CD14-positive monocyte (primary cell): ENCODE data around the gene ATP4A. TPM values are rescaled to one million over a fixed set of nuclear protein-coding genes. Genes with fewer than 3 reads are reported as not detected.
A peak's percentile ranks its signal among the peaks of the same experiment; 100 is the strongest.

Source experiments
- DNase-seq, 3 donors: peaks; one replicate each; pipeline ENCODE4 v3.0.0-alpha.2; 2011 to 2022
- H2AFZ ChIP-seq: 2 replicates; pipeline ENCODE4 v1.6.0; 2012; ENCODE audit warnings: mild to moderate bottlenecking, low read depth, low read length, inconsistent platforms; ENCODE audit not compliant: insufficient read depth, poor library complexity, severe bottlenecking
- H3K27ac ChIP-seq, 2 donors: 1 replicate in 1 of 2; 2 replicates in 1 of 2; pipeline ENCODE4 v1.5.1; 2012 to 2013; ENCODE audit warnings: low read length in 2 of 2, control low read depth in 1 of 2, inconsistent platforms in 1 of 2, low read depth in 1 of 2, mild to moderate bottlenecking in 1 of 2
- H3K27me3 ChIP-seq, 2 donors: one replicate each; pipeline versions ENCODE4 v1.6.0 to v1.6.1; 2011 to 2013; ENCODE audit warnings: low read length in 2 of 2; ENCODE audit not compliant: control insufficient read depth in 2 of 2, insufficient read depth in 2 of 2
- H3K36me3 ChIP-seq, 2 donors: replicated peaks in 1 of 2; 1 replicate in 1 of 2; 2 replicates in 1 of 2; pipeline versions ENCODE4 v1.5.1 to v1.6.1; 2012 to 2013; ENCODE audit warnings: low read length in 2 of 2, control low read depth in 1 of 2, inconsistent platforms in 1 of 2, mild to moderate bottlenecking in 1 of 2; ENCODE audit not compliant: insufficient read depth in 2 of 2, control insufficient read depth in 1 of 2
- H3K4me1 ChIP-seq, 2 donors: 1 replicate in 1 of 2; 2 replicates in 1 of 2; pipeline versions ENCODE4 v1.5.1 to v1.6.1; 2012 to 2013; ENCODE audit warnings: low read length in 2 of 2, control low read depth in 1 of 2, inconsistent platforms in 1 of 2, mild to moderate bottlenecking in 1 of 2, moderate library complexity in 1 of 2; ENCODE audit not compliant: insufficient read depth in 2 of 2, control insufficient read depth in 1 of 2
- H3K4me2 ChIP-seq: replicated peaks from 2 replicates; pipeline ENCODE3; 2012; ENCODE audit warnings: low read length, moderate library complexity, mild to moderate bottlenecking; ENCODE audit not compliant: poor library complexity, severe bottlenecking; ENCODE audit errors: extremely low read depth
- H3K4me3 ChIP-seq, 3 experiments: fragments of 200-600 bp in 1 of 3; sonication (generic) in 1 of 3; replicated peaks in 1 of 3; 1 replicate in 2 of 3; 2 replicates in 1 of 3; pipeline ENCODE4 v1.5.1; 2011 to 2013; ENCODE audit warnings: low read length in 3 of 3, mild to moderate bottlenecking in 3 of 3, control low read depth in 2 of 3, low read depth in 2 of 3, inconsistent platforms in 1 of 3, moderate library complexity in 1 of 3
- H3K79me2 ChIP-seq: 2 replicates; pipeline ENCODE4 v1.6.0; 2012; ENCODE audit warnings: mild to moderate bottlenecking, control low read depth, inconsistent platforms, low read length, moderate library complexity; ENCODE audit not compliant: insufficient read depth
- H3K9ac ChIP-seq: 2 replicates; pipeline ENCODE4 v1.6.0; 2017; ENCODE audit warnings: low read length, mild to moderate bottlenecking; ENCODE audit not compliant: insufficient read depth, poor library complexity, severe bottlenecking
- H3K9me3 ChIP-seq, 2 donors: replicated peaks in 1 of 2; 1 replicate in 1 of 2; 2 replicates in 1 of 2; pipeline versions ENCODE4 v1.5.1 to v1.6.1; 2012 to 2013; ENCODE audit warnings: low read length in 2 of 2, control low read depth in 1 of 2; ENCODE audit not compliant: control insufficient read depth in 1 of 2, insufficient read depth in 1 of 2
- H4K20me1 ChIP-seq: 2 replicates; pipeline ENCODE4 v1.6.0; 2012; ENCODE audit warnings: mild to moderate bottlenecking, low read length, control low read depth, moderate library complexity; ENCODE audit not compliant: insufficient read depth
- H3K27ac Mint-ChIP-seq, 7 donors: one replicate each; pipeline ENCODE4 v1.8.0; 2020; ENCODE audit warnings: mild to moderate bottlenecking in 7 of 7, mixed read lengths in 7 of 7, moderate library complexity in 6 of 7, inconsistent platforms in 2 of 7
- H3K27me3 Mint-ChIP-seq, 3 donors: one replicate each; pipeline ENCODE4 v1.8.0; 2021 to 2022; ENCODE audit warnings: low read depth in 3 of 3, mild to moderate bottlenecking in 3 of 3, mixed read lengths in 3 of 3, moderate library complexity in 3 of 3, inconsistent platforms in 1 of 3
- H3K36me3 Mint-ChIP-seq, 2 donors: one replicate each; pipeline ENCODE4 v1.8.0; 2020; ENCODE audit warnings: mixed read lengths in 2 of 2, inconsistent platforms in 1 of 2, mild to moderate bottlenecking in 1 of 2
- H3K4me1 Mint-ChIP-seq: one replicate; pipeline ENCODE4 v1.8.0; 2020; ENCODE audit warnings: mild to moderate bottlenecking, mixed read lengths
- H3K4me3 Mint-ChIP-seq, 2 donors: one replicate each; pipeline ENCODE4 v1.8.0; 2020; ENCODE audit warnings: mild to moderate bottlenecking in 2 of 2, mixed read lengths in 2 of 2, moderate library complexity in 1 of 2
- H3K9me3 Mint-ChIP-seq, 7 donors: one replicate each; pipeline ENCODE4 v1.8.0; 2020 to 2022; ENCODE audit warnings: mixed read lengths in 7 of 7, mild to moderate bottlenecking in 6 of 7, moderate library complexity in 6 of 7, inconsistent platforms in 2 of 7
- CTCF ChIP-seq: fragments of 200-600 bp; IDR thresholded peaks from one replicate; pipeline ENCODE4 v1.8.0; 2022; ENCODE audit warnings: antibody characterized with exemption, mild to moderate bottlenecking
- WGBS: methylation state at CpG from one replicate; pipeline ENCODE4 v1.1.5; 2013; ENCODE audit warnings: missing lambda C conversion rate; ENCODE audit not compliant: insufficient coverage; 5-methylcytosine and 5-hydroxymethylcytosine counted together
- intact Hi-C, 2 donors: fragments of 100-400 bp; cut with micrococcal nuclease; formaldehyde crosslinking; loops; one replicate each; pipeline versions ENCODE4 v1.15.0 to v1.15.1; 2023
- polyA plus RNA-seq, 3 donors: library from polyadenylated mRNA; depleted of rRNA in 1 of 3; unstranded in 2 of 3; stranded (reverse) in 1 of 3; fragments of 300-500 nt in 2 of 3; fragments of >200 nt in 1 of 3; fragmentation: Illumina TruSeq in 2 of 3; gene quantifications; 1 replicate in 2 of 3; 2 replicates in 1 of 3; pipeline ENCODE4 v1.2.3, GENCODE V29; 2012 to 2021

Gene ATP4A
- polyA plus RNA-seq, 3 donors, result not detected

- DNase-seq, result no peak
- H3K27me3 ChIP-seq, result no peaks in the 10 kb centered on the region
- intact Hi-C loops, result no loop called here
- no peak overlapping the region for H3K4me3 ChIP-seq
- no peaks in the 10 kb centered on the region for H3K79me2 ChIP-seq
- Mint-ChIP-seq H3K4me1 (peaks cover 12% of the 10 kb centered on the region), H3K27ac (peak overlapping the region in 1 of 7 donors; percentile 45), H3K27me3 (peaks cover 4 to 6% (median 6%) of the 10 kb centered on the region in 3 donors), H3K9me3 (no peaks in the 10 kb centered on the region), H3K4me3 (no peak overlapping the region), H3K36me3 (peaks cover 7 to 8% of the 10 kb centered on the region in 2 donors)
- no peak overlapping the region for H3K9ac ChIP-seq
- H3K9me3 ChIP-seq, result no peaks in the 10 kb centered on the region
- TF ChIP-seq CTCF, result no peak
- H3K27ac ChIP-seq, result no peak overlapping the region
- 94% methylated on average over 12 of the region's 12 CpGs for WGBS
- no peak overlapping the region for H3K4me2 ChIP-seq
- no peak overlapping the region for H2AFZ ChIP-seq
- H3K4me1 ChIP-seq, result peaks cover 8 to 9% of the 10 kb centered on the region in 2 donors
- no peaks in the 10 kb centered on the region for H3K36me3 ChIP-seq
- H4K20me1 ChIP-seq, result no peaks in the 10 kb centered on the region
Observed at GRCh38 chr19:35539850-35540249, 23.6 kb downstream of the ATP4A start.

GRCh38 chr19:35539314-35539713 lies 24.1 kb downstream of the ATP4A start:
- Histone ChIP-seq H4K20me1 (no peaks in the 10 kb centered on the region), H3K4me2 (no peak overlapping the region), H3K9me3 (no peaks in the 10 kb centered on the region), H3K36me3 (no peaks in the 10 kb centered on the region), H3K79me2 (no peaks in the 10 kb centered on the region), H3K9ac (no peak overlapping the region), H3K4me3 (no peak overlapping the region), H3K27ac (no peak overlapping the region), H3K4me1 (peaks cover 3% of the 10 kb centered on the region in 2 donors), H2AFZ (no peak overlapping the region), H3K27me3 (peaks cover 0 to 4% of the 10 kb centered on the region in 2 donors)
- WGBS, result no CpG with 5 or more reads among the region's 6 CpGs
- H3K4me3 Mint-ChIP-seq, result no peak overlapping the region
- H3K9me3 Mint-ChIP-seq, result no peaks in the 10 kb centered on the region
- H3K4me1 Mint-ChIP-seq, result peaks cover 7% of the 10 kb centered on the region
- TF ChIP-seq CTCF, result no peak
- DNase-seq, result no peak
- H3K27me3 Mint-ChIP-seq, result peaks cover 4 to 9% (median 8%) of the 10 kb centered on the region in 3 donors
- H3K36me3 Mint-ChIP-seq, result peaks cover 7 to 8% of the 10 kb centered on the region in 2 donors
- intact Hi-C loops, result no loop called here
- no peak overlapping the region for H3K27ac Mint-ChIP-seq
